ENCODE measurements around the gene FRMD4A. TPM values are rescaled to one million over a fixed set of nuclear protein-coding genes. Genes with fewer than 3 reads are reported as not detected.
"Not testable (repeated sequence)": the region's sequence is repeated elsewhere in the genome, so short reads cannot be mapped to it uniquely, and the experiment has no call there.

Gene FRMD4A
- total RNA-seq, 5 donors from 2014 or later (not counting 1 experiment from before 2014, with no cell fraction given) = 1.3 to 1.8 (median 1.4) TPM

- Histone ChIP-seq H3K27me3 (replicated peaks in 1 of 2; ENCODE audit: control insufficient read depth in 2 of 2, extremely low read depth in 1 of 2, insufficient read depth in 2 of 2, low read length in 1 of 2) (peaks cover 0 to 5% of the 10 kb centered on the region in 2 experiments), H3K27ac (ENCODE audit: low read length) (no peak overlapping the region), H3K36me3 (ENCODE audit: control insufficient read depth in 2 of 2, extremely low read depth in 1 of 2, insufficient read depth in 1 of 2, low read length in 1 of 2) (no peaks in the 10 kb centered on the region), H3K4me1 (ENCODE audit: control insufficient read depth in 1 of 2, extremely low read depth in 1 of 2, insufficient read depth in 2 of 2, low read length in 2 of 2) (no peaks in the 10 kb centered on the region), H3K9me3 (no peaks in the 10 kb centered on the region), H3K4me3 (ENCODE audit: control insufficient read depth in 1 of 2, extremely low read depth in 1 of 2, low read length in 1 of 2) (no peak overlapping the region)
- no peaks in the 10 kb centered on the region for H3K9me3 Mint-ChIP-seq
- 71% methylated on average over 1 of the region's 7 CpGs for WGBS (ENCODE audit: insufficient coverage)
- ATAC-seq (replicated peaks in 1 of 4) = no peak
- no peaks in the 10 kb centered on the region for H3K4me1 Mint-ChIP-seq
- no peak overlapping the region for H3K27ac Mint-ChIP-seq
- POLR2A ChIA-PET = interaction anchor here in 1 of 2 donors (0.6 kb wide), 1 partner anchor 573 kb away, joined by 3 read pairs; no protein-coding TSS in a partner anchor
- H3K27me3 Mint-ChIP-seq = peaks cover 15 to 28% of the 10 kb centered on the region in 2 donors
- no peak overlapping the region for H3K4me3 Mint-ChIP-seq
- H3K36me3 Mint-ChIP-seq = no peaks in the 10 kb centered on the region
- CTCF ChIA-PET = no interaction called here
- DNase-seq = no peak
Observed at GRCh38 chr10:14215641-14216040, 115.1 kb downstream of the FRMD4A start.

- H3K27ac ChIP-seq (ENCODE audit: low read length); H3K4me1 ChIP-seq (ENCODE audit: control insufficient read depth in 1 of 2, extremely low read depth in 1 of 2, insufficient read depth in 2 of 2, low read length in 2 of 2); H3K4me1 Mint-ChIP-seq; H3K27ac Mint-ChIP-seq; H3K36me3 Mint-ChIP-seq; H3K27me3 ChIP-seq (replicated peaks in 1 of 2; ENCODE audit: control insufficient read depth in 2 of 2, extremely low read depth in 1 of 2, insufficient read depth in 2 of 2, low read length in 1 of 2); H3K4me3 ChIP-seq (ENCODE audit: control insufficient read depth in 1 of 2, extremely low read depth in 1 of 2, low read length in 1 of 2); DNase-seq; H3K9me3 ChIP-seq; H3K4me3 Mint-ChIP-seq; H3K9me3 Mint-ChIP-seq; CTCF ChIA-PET; H3K36me3 ChIP-seq (ENCODE audit: control insufficient read depth in 2 of 2, extremely low read depth in 1 of 2, insufficient read depth in 1 of 2, low read length in 1 of 2); ATAC-seq (replicated peaks in 1 of 4): not testable (repeated sequence)
- peaks cover 6 to 22% of the 10 kb centered on the region in 2 donors for H3K27me3 Mint-ChIP-seq
- 65% methylated on average over 4 of the region's 7 CpGs for WGBS (ENCODE audit: insufficient coverage)
- POLR2A ChIA-PET = interaction anchor here in 1 of 2 donors (0.6 kb wide), 1 partner anchor 28 kb away, joined by 5 read pairs; no protein-coding TSS in a partner anchor
Observed at GRCh38 chr10:14213703-14214102, 117.0 kb downstream of the FRMD4A start.

GRCh38 chr10:14211610-14212009, 119.1 kb downstream of the FRMD4A start:
- ChIA-PET CTCF (no interaction called here), POLR2A (interaction anchor here in 1 of 2 donors (0.6 kb wide), 1 partner anchor 12 kb away, joined by 3 read pairs; no protein-coding TSS in a partner anchor)
- ATAC-seq (replicated peaks in 1 of 4) (no peak), DNase-seq (no peak)
- Histone ChIP-seq H3K27me3 (replicated peaks in 1 of 2; ENCODE audit: control insufficient read depth in 2 of 2, extremely low read depth in 1 of 2, insufficient read depth in 2 of 2, low read length in 1 of 2) (peaks cover 0 to 7% of the 10 kb centered on the region in 2 experiments), H3K4me1 (ENCODE audit: control insufficient read depth in 1 of 2, extremely low read depth in 1 of 2, insufficient read depth in 2 of 2, low read length in 2 of 2) (no peaks in the 10 kb centered on the region), H3K36me3 (ENCODE audit: control insufficient read depth in 2 of 2, extremely low read depth in 1 of 2, insufficient read depth in 1 of 2, low read length in 1 of 2) (no peaks in the 10 kb centered on the region), H3K9me3 (no peaks in the 10 kb centered on the region), H3K27ac (ENCODE audit: low read length) (no peak overlapping the region), H3K4me3 (ENCODE audit: control insufficient read depth in 1 of 2, extremely low read depth in 1 of 2, low read length in 1 of 2) (no peak overlapping the region)
- H3K4me3 Mint-ChIP-seq = no peak overlapping the region
- no peaks in the 10 kb centered on the region for H3K9me3 Mint-ChIP-seq
- no peaks in the 10 kb centered on the region for H3K4me1 Mint-ChIP-seq
- H3K27ac Mint-ChIP-seq = no peak overlapping the region
- H3K36me3 Mint-ChIP-seq = no peaks in the 10 kb centered on the region
- peaks cover 4 to 14% of the 10 kb centered on the region in 2 donors for H3K27me3 Mint-ChIP-seq
- WGBS (ENCODE audit: insufficient coverage) = no CpG with 5 or more reads among the region's 4 CpGs

GRCh38 chr10:14208231-14208630, 122.5 kb downstream of the FRMD4A start:
- CTCF ChIA-PET = no interaction called here
- WGBS (ENCODE audit: insufficient coverage) = no CpG with 5 or more reads among the region's 5 CpGs
- no peak for ATAC-seq (replicated peaks in 1 of 4)

GRCh38 chr10:14205233-14205632, 125.5 kb downstream of the FRMD4A start:
- H3K4me1 Mint-ChIP-seq = no peaks in the 10 kb centered on the region
- H3K36me3 Mint-ChIP-seq = no peaks in the 10 kb centered on the region
- DNase-seq (no peak), ATAC-seq (replicated peaks in 1 of 4) (no peak)
- 100% methylated on average over 2 of the region's 4 CpGs for WGBS (ENCODE audit: insufficient coverage)
- no peak overlapping the region for H3K27ac Mint-ChIP-seq
- Histone ChIP-seq H3K36me3 (ENCODE audit: control insufficient read depth in 2 of 2, extremely low read depth in 1 of 2, insufficient read depth in 1 of 2, low read length in 1 of 2) (no peaks in the 10 kb centered on the region), H3K27ac (ENCODE audit: low read length) (no peak overlapping the region), H3K27me3 (replicated peaks in 1 of 2; ENCODE audit: control insufficient read depth in 2 of 2, extremely low read depth in 1 of 2, insufficient read depth in 2 of 2, low read length in 1 of 2) (peaks cover 0 to 16% of the 10 kb centered on the region in 2 experiments), H3K9me3 (no peaks in the 10 kb centered on the region), H3K4me1 (ENCODE audit: control insufficient read depth in 1 of 2, extremely low read depth in 1 of 2, insufficient read depth in 2 of 2, low read length in 2 of 2) (no peaks in the 10 kb centered on the region), H3K4me3 (ENCODE audit: control insufficient read depth in 1 of 2, extremely low read depth in 1 of 2, low read length in 1 of 2) (no peak overlapping the region)
- H3K4me3 Mint-ChIP-seq = no peak overlapping the region
- no peaks in the 10 kb centered on the region for H3K9me3 Mint-ChIP-seq
- ChIA-PET CTCF (interaction anchor here in 1 of 2 donors (0.7 kb wide), 1 partner anchor 13 kb away, joined by 3 read pairs; no protein-coding TSS in a partner anchor), POLR2A (no interaction called here)
- H3K27me3 Mint-ChIP-seq = peaks cover 10 to 13% of the 10 kb centered on the region in 2 donors

More at GRCh38 chr10:14208231-14208630, 122.5 kb downstream of the FRMD4A start:
- Mint-ChIP-seq H3K27me3 (peaks cover 0 to 17% of the 10 kb centered on the region in 2 donors), H3K9me3 (no peaks in the 10 kb centered on the region), H3K36me3 (no peaks in the 10 kb centered on the region), H3K4me3 (no peak overlapping the region), H3K27ac (no peak overlapping the region), H3K4me1 (no peaks in the 10 kb centered on the region)
- POLR2A ChIA-PET = no interaction called here
- no peak for DNase-seq
- Histone ChIP-seq H3K27me3 (replicated peaks in 1 of 2; ENCODE audit: control insufficient read depth in 2 of 2, extremely low read depth in 1 of 2, insufficient read depth in 2 of 2, low read length in 1 of 2) (peaks cover 0 to 7% of the 10 kb centered on the region in 2 experiments), H3K36me3 (ENCODE audit: control insufficient read depth in 2 of 2, extremely low read depth in 1 of 2, insufficient read depth in 1 of 2, low read length in 1 of 2) (no peaks in the 10 kb centered on the region), H3K4me3 (ENCODE audit: control insufficient read depth in 1 of 2, extremely low read depth in 1 of 2, low read length in 1 of 2) (no peak overlapping the region), H3K4me1 (ENCODE audit: control insufficient read depth in 1 of 2, extremely low read depth in 1 of 2, insufficient read depth in 2 of 2, low read length in 2 of 2) (no peaks in the 10 kb centered on the region), H3K27ac (ENCODE audit: low read length) (no peak overlapping the region), H3K9me3 (no peaks in the 10 kb centered on the region)

DNA sequence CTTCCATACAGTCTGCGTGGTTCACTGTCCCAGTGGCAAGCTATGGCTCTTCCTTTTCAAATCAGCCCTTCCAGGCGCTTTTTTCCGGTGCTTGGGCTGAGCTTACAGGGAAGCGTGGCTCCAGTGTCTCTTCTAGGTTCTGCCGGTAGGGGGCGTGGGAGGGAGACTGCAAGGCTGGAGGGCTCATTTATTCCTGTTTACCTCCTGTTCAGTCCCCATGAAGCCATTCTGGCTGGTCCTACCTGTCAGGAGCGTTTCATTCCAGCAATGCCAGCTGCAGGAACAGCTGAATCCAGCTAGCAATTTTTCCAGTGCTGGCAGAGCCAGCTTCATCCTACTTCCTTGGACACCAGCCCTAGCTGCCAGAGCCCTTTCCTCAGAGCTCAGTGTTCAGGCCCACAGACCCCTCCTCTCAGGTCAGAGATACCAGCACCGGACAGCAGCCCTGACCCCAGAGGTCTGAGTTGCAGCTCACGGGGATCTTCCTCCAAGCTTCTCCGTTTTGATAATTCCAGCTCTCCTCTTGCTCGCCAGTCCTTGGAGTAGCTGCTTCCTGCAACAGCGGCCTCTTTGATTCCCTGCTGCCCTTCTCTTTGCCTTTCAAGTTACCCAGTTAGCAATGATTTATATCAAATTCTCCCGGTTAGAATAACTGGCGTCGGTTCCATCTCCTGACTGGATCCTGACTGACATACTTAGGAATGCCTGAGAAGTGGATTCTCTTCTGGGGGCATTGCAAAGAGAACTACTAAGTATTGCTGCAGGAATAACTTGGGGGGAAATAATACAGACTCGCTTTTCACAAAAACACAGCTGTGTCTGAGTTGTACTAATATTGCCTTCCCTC, 129.8 kb downstream of the FRMD4A start:
- ATAC-seq (replicated peaks in 1 of 4) (no peak), DNase-seq (no peak)
- H3K36me3 Mint-ChIP-seq = no peaks in the 10 kb centered on the region
- no peaks in the 10 kb centered on the region for H3K4me1 Mint-ChIP-seq
- peaks cover 0 to 26% of the 10 kb centered on the region in 2 experiments for H3K27me3 ChIP-seq (replicated peaks in 1 of 2; ENCODE audit: control insufficient read depth in 2 of 2, extremely low read depth in 1 of 2, insufficient read depth in 2 of 2, low read length in 1 of 2)
- no peaks in the 10 kb centered on the region for H3K36me3 ChIP-seq (ENCODE audit: control insufficient read depth in 2 of 2, extremely low read depth in 1 of 2, insufficient read depth in 1 of 2, low read length in 1 of 2)
- peaks cover 25 to 26% of the 10 kb centered on the region in 2 donors for H3K27me3 Mint-ChIP-seq
- H3K9me3 Mint-ChIP-seq = no peaks in the 10 kb centered on the region
- H3K9me3 ChIP-seq = no peaks in the 10 kb centered on the region
- H3K27ac Mint-ChIP-seq = no peak overlapping the region
- ChIA-PET CTCF (interaction anchor here (0.6 to 1.3 kb wide), 3 partner anchors 342 to 985 kb away, joined by 3 to 4 read pairs (median 3); no protein-coding TSS in a partner anchor), POLR2A (no interaction called here)
- H3K27ac ChIP-seq (ENCODE audit: low read length) = no peak overlapping the region
- H3K4me3 ChIP-seq (ENCODE audit: control insufficient read depth in 1 of 2, extremely low read depth in 1 of 2, low read length in 1 of 2) = no peak overlapping the region
- H3K4me3 Mint-ChIP-seq = no peak overlapping the region
- H3K4me1 ChIP-seq (ENCODE audit: control insufficient read depth in 1 of 2, extremely low read depth in 1 of 2, insufficient read depth in 2 of 2, low read length in 2 of 2) = no peaks in the 10 kb centered on the region
- 45% methylated on average over 8 of the region's 16 CpGs for WGBS (ENCODE audit: insufficient coverage)
